Keratinocyte (primary cell): ENCODE results near the gene ACSS1. TPM values are rescaled to one million over a fixed set of nuclear protein-coding genes. Genes with fewer than 3 reads are reported as not detected.

Source experiments
- DNase-seq: peaks from one replicate; pipeline ENCODE4 v3.0.0-alpha.2; 2011; ENCODE audit warnings: low read depth, missing footprints, low spot score
- FAIRE-seq: peaks from 2 replicates; lab custom pipeline; 2011; peaks lifted over from hg19 to GRCh38; lab: Jason Lieb, UNC
- H2AFZ ChIP-seq: 2 replicates; pipeline ENCODE4 v1.6.0; 2012; ENCODE audit warnings: low read length, control low read depth, inconsistent platforms; ENCODE audit not compliant: control insufficient read depth
- H3K27ac ChIP-seq: 2 replicates; pipeline ENCODE4 v1.5.1; 2011; ENCODE audit warnings: low read length; ENCODE audit not compliant: control insufficient read depth, insufficient read depth
- H3K27me3 ChIP-seq: 3 replicates; pipeline ENCODE4 v1.6.0; 2011; ENCODE audit warnings: low read length; ENCODE audit not compliant: control insufficient read depth, insufficient read depth; ENCODE audit errors: extremely low read depth
- H3K36me3 ChIP-seq, 2 experiments: 2 replicates in 1 of 2; 3 replicates in 1 of 2; pipeline ENCODE4 v1.5.1; 2011; ENCODE audit warnings: low read length in 2 of 2, mild to moderate bottlenecking in 1 of 2; ENCODE audit not compliant: control insufficient read depth in 2 of 2, insufficient read depth in 2 of 2; ENCODE audit errors: extremely low read depth in 1 of 2
- H3K4me1 ChIP-seq: 3 replicates; pipeline ENCODE4 v1.5.1; 2011; ENCODE audit warnings: low read length; ENCODE audit not compliant: control insufficient read depth, insufficient read depth; ENCODE audit errors: extremely low read depth
- H3K4me2 ChIP-seq: 3 replicates; pipeline ENCODE4 v1.6.0; 2011; ENCODE audit warnings: low read depth, low read length; ENCODE audit not compliant: control insufficient read depth, insufficient read depth; ENCODE audit errors: extremely low read depth
- H3K4me3 ChIP-seq, 3 experiments: fragments of 200-600 bp in 1 of 3; sonication (generic) in 1 of 3; 2 replicates in 2 of 3; 3 replicates in 1 of 3; pipeline ENCODE4 v1.5.1; 2011 to 2016; ENCODE audit warnings: low read length in 3 of 3, mild to moderate bottlenecking in 3 of 3, control low read depth in 2 of 3, inconsistent platforms in 1 of 3, low read depth in 1 of 3, mixed read lengths in 1 of 3, mixed run types in 1 of 3, moderate library complexity in 1 of 3; ENCODE audit not compliant: control insufficient read depth in 2 of 3, insufficient read depth in 2 of 3; ENCODE audit errors: extremely low read depth in 1 of 3
- H3K79me2 ChIP-seq: 2 replicates; pipeline ENCODE4 v1.6.0; 2012; ENCODE audit warnings: low read length; ENCODE audit not compliant: control insufficient read depth, insufficient read depth
- H3K9ac ChIP-seq: 3 replicates; pipeline ENCODE4 v1.6.0; 2011; ENCODE audit warnings: low read length; ENCODE audit not compliant: control insufficient read depth, insufficient read depth; ENCODE audit errors: extremely low read depth
- H3K9me1 ChIP-seq: 3 replicates; pipeline ENCODE4 v1.6.0; 2011; ENCODE audit warnings: low read length; ENCODE audit not compliant: control insufficient read depth, insufficient read depth; ENCODE audit errors: extremely low read depth
- H3K9me3 ChIP-seq: 2 replicates; pipeline ENCODE4 v1.5.1; 2012; ENCODE audit warnings: low read depth, low read length; ENCODE audit not compliant: control insufficient read depth
- H4K20me1 ChIP-seq: 3 replicates; pipeline ENCODE4 v1.6.0; 2011; ENCODE audit warnings: low read length; ENCODE audit not compliant: control insufficient read depth, insufficient read depth; ENCODE audit errors: extremely low read depth
- CTCF ChIP-seq, 3 experiments: IDR thresholded peaks in 1 of 3; conservative IDR thresholded peaks in 1 of 3; optimal IDR thresholded peaks in 1 of 3; 2 replicates in 2 of 3; 3 replicates in 1 of 3; pipeline versions ENCODE3 to v1.5.1; 2011; ENCODE audit warnings: low read length in 3 of 3, mild to moderate bottlenecking in 3 of 3, moderate library complexity in 2 of 3, control low read depth in 1 of 3, inconsistent platforms in 1 of 3; ENCODE audit not compliant: insufficient read depth in 2 of 3; ENCODE audit errors: extremely low read depth in 1 of 3
- EZH2 ChIP-seq: IDR thresholded peaks from one replicate; pipeline ENCODE4 v1.6.1; 2012; ENCODE audit warnings: inconsistent platforms, mild to moderate bottlenecking, low read length, moderate library complexity
- dilution Hi-C: fragments of 300-500 bp; cut with MboI; formaldehyde crosslinking; loops from one replicate; pipeline ENCODE4 v1.7.0; 2020; ENCODE audit warnings: low sequenced_read_pairs; ENCODE audit not compliant: extremely low pct_ligation_motif_present
- polyA plus RNA-seq, 5 experiments: library from polyadenylated mRNA; depleted of rRNA in 3 of 5; stranded (reverse) in 3 of 5; stranded (forward) in 1 of 5; unstranded in 1 of 5; fragments of >200 nt; gene quantifications; 1 replicate in 1 of 5; 2 replicates in 3 of 5; 3 replicates in 1 of 5; pipeline versions ENCODE4 v1.2.1 to v1.2.3, GENCODE V29; 2011 to 2012; ENCODE audit warnings: missing spikeins in 2 of 5, low read depth in 1 of 5, low replicate concordance in 1 of 5

The ACSS1 gene
- polyA plus RNA-seq, 1 donor (not counting 4 experiments of a cell fraction or from before 2014, with no cell fraction given), result 1.5 TPM

- Histone ChIP-seq H3K9me3 (no peaks in the 10 kb centered on the region), H3K4me2 (no peak overlapping the region), H3K79me2 (no peaks in the 10 kb centered on the region), H3K9ac (no peak overlapping the region), H3K27ac (no peak overlapping the region), H3K9me1 (no peaks in the 10 kb centered on the region), H3K4me1 (peaks cover 6% of the 10 kb centered on the region), H4K20me1 (no peaks in the 10 kb centered on the region), H3K4me3 (no peak overlapping the region), H3K36me3 (no peaks in the 10 kb centered on the region), H3K27me3 (peaks cover 8% of the 10 kb centered on the region), H2AFZ (no peak overlapping the region)
- TF ChIP-seq CTCF (optimal IDR thresholded peaks at IDR 0.05 in 1 of 3, IDR thresholded peaks at IDR 0.05 in 1 of 3, conservative IDR thresholded peaks at IDR 0.05 in 1 of 3; ENCODE audit: extremely low read depth in 1 of 3, insufficient read depth in 2 of 3, low read length in 3 of 3) (no peak), EZH2 (no peak)
- FAIRE-seq, result no peak
- DNase-seq, result no peak
- dilution Hi-C loops, result no loop called here
Measured at GRCh38 chr20:25030007-25030648, 27.8 kb downstream of the ACSS1 start.

GRCh38 chr20:25025986-25026605 is 31.8 kb downstream of the ACSS1 start:
- no peak overlapping the region for H3K4me3 ChIP-seq
- peaks cover 15% of the 10 kb centered on the region for H3K4me1 ChIP-seq
- TF ChIP-seq EZH2 (no peak), CTCF (optimal IDR thresholded peaks at IDR 0.05 in 1 of 3, IDR thresholded peaks at IDR 0.05 in 1 of 3, conservative IDR thresholded peaks at IDR 0.05 in 1 of 3; ENCODE audit: extremely low read depth in 1 of 3, insufficient read depth in 2 of 3, low read length in 3 of 3) (no peak)
- no peak overlapping the region for H3K9ac ChIP-seq
- peaks cover 3% of the 10 kb centered on the region for H3K27me3 ChIP-seq
- FAIRE-seq (no peak), DNase-seq (no peak)
- H4K20me1 ChIP-seq, result no peaks in the 10 kb centered on the region
- no peaks in the 10 kb centered on the region for H3K36me3 ChIP-seq
- dilution Hi-C loops, result no loop called here
- H3K27ac ChIP-seq, result no peak overlapping the region
- no peaks in the 10 kb centered on the region for H3K79me2 ChIP-seq
- H3K9me3 ChIP-seq, result no peaks in the 10 kb centered on the region
- no peaks in the 10 kb centered on the region for H3K9me1 ChIP-seq
- no peak overlapping the region for H2AFZ ChIP-seq
- no peak overlapping the region for H3K4me2 ChIP-seq
